CD14-positive monocyte (primary cell): ENCODE data around the gene OR5P2. TPM values are rescaled to one million over a fixed set of nuclear protein-coding genes. Genes with fewer than 3 reads are reported as not detected.

Experiments
- DNase-seq, 3 donors: peaks; one replicate each; pipeline ENCODE4 v3.0.0-alpha.2; 2011 to 2022
- H2AFZ ChIP-seq: 2 replicates; pipeline ENCODE4 v1.6.0; 2012; ENCODE audit warnings: mild to moderate bottlenecking, low read depth, low read length, inconsistent platforms; ENCODE audit not compliant: insufficient read depth, poor library complexity, severe bottlenecking
- H3K27ac ChIP-seq, 2 donors: 1 replicate in 1 of 2; 2 replicates in 1 of 2; pipeline ENCODE4 v1.5.1; 2012 to 2013; ENCODE audit warnings: low read length in 2 of 2, control low read depth in 1 of 2, inconsistent platforms in 1 of 2, low read depth in 1 of 2, mild to moderate bottlenecking in 1 of 2
- H3K27me3 ChIP-seq, 2 donors: one replicate each; pipeline versions ENCODE4 v1.6.0 to v1.6.1; 2011 to 2013; ENCODE audit warnings: low read length in 2 of 2; ENCODE audit not compliant: control insufficient read depth in 2 of 2, insufficient read depth in 2 of 2
- H3K36me3 ChIP-seq, 2 donors: replicated peaks in 1 of 2; 1 replicate in 1 of 2; 2 replicates in 1 of 2; pipeline versions ENCODE4 v1.5.1 to v1.6.1; 2012 to 2013; ENCODE audit warnings: low read length in 2 of 2, control low read depth in 1 of 2, inconsistent platforms in 1 of 2, mild to moderate bottlenecking in 1 of 2; ENCODE audit not compliant: insufficient read depth in 2 of 2, control insufficient read depth in 1 of 2
- H3K4me1 ChIP-seq, 2 donors: 1 replicate in 1 of 2; 2 replicates in 1 of 2; pipeline versions ENCODE4 v1.5.1 to v1.6.1; 2012 to 2013; ENCODE audit warnings: low read length in 2 of 2, control low read depth in 1 of 2, inconsistent platforms in 1 of 2, mild to moderate bottlenecking in 1 of 2, moderate library complexity in 1 of 2; ENCODE audit not compliant: insufficient read depth in 2 of 2, control insufficient read depth in 1 of 2
- H3K4me2 ChIP-seq: replicated peaks from 2 replicates; pipeline ENCODE3; 2012; ENCODE audit warnings: low read length, moderate library complexity, mild to moderate bottlenecking; ENCODE audit not compliant: poor library complexity, severe bottlenecking; ENCODE audit errors: extremely low read depth
- H3K4me3 ChIP-seq, 3 experiments: fragments of 200-600 bp in 1 of 3; sonication (generic) in 1 of 3; replicated peaks in 1 of 3; 1 replicate in 2 of 3; 2 replicates in 1 of 3; pipeline ENCODE4 v1.5.1; 2011 to 2013; ENCODE audit warnings: low read length in 3 of 3, mild to moderate bottlenecking in 3 of 3, control low read depth in 2 of 3, low read depth in 2 of 3, inconsistent platforms in 1 of 3, moderate library complexity in 1 of 3
- H3K79me2 ChIP-seq: 2 replicates; pipeline ENCODE4 v1.6.0; 2012; ENCODE audit warnings: mild to moderate bottlenecking, control low read depth, inconsistent platforms, low read length, moderate library complexity; ENCODE audit not compliant: insufficient read depth
- H3K9ac ChIP-seq: 2 replicates; pipeline ENCODE4 v1.6.0; 2017; ENCODE audit warnings: low read length, mild to moderate bottlenecking; ENCODE audit not compliant: insufficient read depth, poor library complexity, severe bottlenecking
- H3K9me3 ChIP-seq, 2 donors: replicated peaks in 1 of 2; 1 replicate in 1 of 2; 2 replicates in 1 of 2; pipeline versions ENCODE4 v1.5.1 to v1.6.1; 2012 to 2013; ENCODE audit warnings: low read length in 2 of 2, control low read depth in 1 of 2; ENCODE audit not compliant: control insufficient read depth in 1 of 2, insufficient read depth in 1 of 2
- H4K20me1 ChIP-seq: 2 replicates; pipeline ENCODE4 v1.6.0; 2012; ENCODE audit warnings: mild to moderate bottlenecking, low read length, control low read depth, moderate library complexity; ENCODE audit not compliant: insufficient read depth
- H3K27ac Mint-ChIP-seq, 7 donors: one replicate each; pipeline ENCODE4 v1.8.0; 2020; ENCODE audit warnings: mild to moderate bottlenecking in 7 of 7, mixed read lengths in 7 of 7, moderate library complexity in 6 of 7, inconsistent platforms in 2 of 7
- H3K27me3 Mint-ChIP-seq, 3 donors: one replicate each; pipeline ENCODE4 v1.8.0; 2021 to 2022; ENCODE audit warnings: low read depth in 3 of 3, mild to moderate bottlenecking in 3 of 3, mixed read lengths in 3 of 3, moderate library complexity in 3 of 3, inconsistent platforms in 1 of 3
- H3K36me3 Mint-ChIP-seq, 2 donors: one replicate each; pipeline ENCODE4 v1.8.0; 2020; ENCODE audit warnings: mixed read lengths in 2 of 2, inconsistent platforms in 1 of 2, mild to moderate bottlenecking in 1 of 2
- H3K4me1 Mint-ChIP-seq: one replicate; pipeline ENCODE4 v1.8.0; 2020; ENCODE audit warnings: mild to moderate bottlenecking, mixed read lengths
- H3K4me3 Mint-ChIP-seq, 2 donors: one replicate each; pipeline ENCODE4 v1.8.0; 2020; ENCODE audit warnings: mild to moderate bottlenecking in 2 of 2, mixed read lengths in 2 of 2, moderate library complexity in 1 of 2
- H3K9me3 Mint-ChIP-seq, 7 donors: one replicate each; pipeline ENCODE4 v1.8.0; 2020 to 2022; ENCODE audit warnings: mixed read lengths in 7 of 7, mild to moderate bottlenecking in 6 of 7, moderate library complexity in 6 of 7, inconsistent platforms in 2 of 7
- WGBS: methylation state at CpG from one replicate; pipeline ENCODE4 v1.1.5; 2013; ENCODE audit warnings: missing lambda C conversion rate; ENCODE audit not compliant: insufficient coverage; 5-methylcytosine and 5-hydroxymethylcytosine counted together
- intact Hi-C, 2 donors: fragments of 100-400 bp; cut with micrococcal nuclease; formaldehyde crosslinking; loops; one replicate each; pipeline versions ENCODE4 v1.15.0 to v1.15.1; 2023
- polyA plus RNA-seq, 3 donors: library from polyadenylated mRNA; depleted of rRNA in 1 of 3; unstranded in 2 of 3; stranded (reverse) in 1 of 3; fragments of 300-500 nt in 2 of 3; fragments of >200 nt in 1 of 3; fragmentation: Illumina TruSeq in 2 of 3; gene quantifications; 1 replicate in 2 of 3; 2 replicates in 1 of 3; pipeline ENCODE4 v1.2.3, GENCODE V29; 2012 to 2021
- TF ChIP-seq, protein P1 (sequence below): fragments of 200-600 bp; IDR thresholded peaks from one replicate; pipeline ENCODE4 v1.8.0; 2022; ENCODE audit warnings: antibody characterized with exemption, mild to moderate bottlenecking

The OR5P2 gene
- polyA plus RNA-seq, 3 donors: not detected

DNA sequence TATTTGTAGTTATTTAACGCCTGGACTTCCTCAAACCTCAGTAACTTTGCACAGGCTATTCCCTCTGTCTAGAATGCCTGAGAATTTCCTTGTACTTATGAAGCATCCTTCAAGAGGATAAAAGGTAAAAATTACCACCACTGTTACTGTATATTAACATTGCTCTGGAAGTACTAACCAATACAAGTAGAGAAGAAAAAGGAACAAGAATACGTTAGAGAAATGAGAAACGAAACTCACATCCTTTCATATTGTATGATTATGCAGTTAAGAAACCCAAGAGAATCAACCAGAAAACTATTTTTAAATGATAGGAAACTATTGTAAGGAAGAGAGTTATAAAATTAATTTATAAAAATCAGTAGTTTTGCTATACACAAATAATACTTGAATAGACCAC is 48.2 kb upstream of the OR5P2 start:
- Histone ChIP-seq H3K4me1 (no peaks in the 10 kb centered on the region), H3K27me3 (no peaks in the 10 kb centered on the region), H3K36me3 (no peaks in the 10 kb centered on the region), H3K9me3 (no peaks in the 10 kb centered on the region), H3K27ac (no peak overlapping the region), H2AFZ (no peak overlapping the region), H3K79me2 (no peaks in the 10 kb centered on the region), H4K20me1 (no peaks in the 10 kb centered on the region), H3K4me3 (no peak overlapping the region), H3K4me2 (no peak overlapping the region), H3K9ac (no peak overlapping the region)
- TF ChIP-seq, protein P1, sequence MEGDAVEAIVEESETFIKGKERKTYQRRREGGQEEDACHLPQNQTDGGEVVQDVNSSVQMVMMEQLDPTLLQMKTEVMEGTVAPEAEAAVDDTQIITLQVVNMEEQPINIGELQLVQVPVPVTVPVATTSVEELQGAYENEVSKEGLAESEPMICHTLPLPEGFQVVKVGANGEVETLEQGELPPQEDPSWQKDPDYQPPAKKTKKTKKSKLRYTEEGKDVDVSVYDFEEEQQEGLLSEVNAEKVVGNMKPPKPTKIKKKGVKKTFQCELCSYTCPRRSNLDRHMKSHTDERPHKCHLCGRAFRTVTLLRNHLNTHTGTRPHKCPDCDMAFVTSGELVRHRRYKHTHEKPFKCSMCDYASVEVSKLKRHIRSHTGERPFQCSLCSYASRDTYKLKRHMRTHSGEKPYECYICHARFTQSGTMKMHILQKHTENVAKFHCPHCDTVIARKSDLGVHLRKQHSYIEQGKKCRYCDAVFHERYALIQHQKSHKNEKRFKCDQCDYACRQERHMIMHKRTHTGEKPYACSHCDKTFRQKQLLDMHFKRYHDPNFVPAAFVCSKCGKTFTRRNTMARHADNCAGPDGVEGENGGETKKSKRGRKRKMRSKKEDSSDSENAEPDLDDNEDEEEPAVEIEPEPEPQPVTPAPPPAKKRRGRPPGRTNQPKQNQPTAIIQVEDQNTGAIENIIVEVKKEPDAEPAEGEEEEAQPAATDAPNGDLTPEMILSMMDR: no peak
- WGBS: no CpG with 5 or more reads among the region's 3 CpGs
- peaks cover 0 to 7% (median 0%) of the 10 kb centered on the region in 7 donors for H3K9me3 Mint-ChIP-seq
- no peaks in the 10 kb centered on the region for H3K36me3 Mint-ChIP-seq
- intact Hi-C loops: no loop called here
- H3K4me1 Mint-ChIP-seq: peaks cover 3% of the 10 kb centered on the region
- peaks cover 0 to 2% (median 1%) of the 10 kb centered on the region in 3 donors for H3K27me3 Mint-ChIP-seq
- H3K27ac Mint-ChIP-seq: no peak overlapping the region
- no peak for DNase-seq
- H3K4me3 Mint-ChIP-seq: no peak overlapping the region

DNA sequence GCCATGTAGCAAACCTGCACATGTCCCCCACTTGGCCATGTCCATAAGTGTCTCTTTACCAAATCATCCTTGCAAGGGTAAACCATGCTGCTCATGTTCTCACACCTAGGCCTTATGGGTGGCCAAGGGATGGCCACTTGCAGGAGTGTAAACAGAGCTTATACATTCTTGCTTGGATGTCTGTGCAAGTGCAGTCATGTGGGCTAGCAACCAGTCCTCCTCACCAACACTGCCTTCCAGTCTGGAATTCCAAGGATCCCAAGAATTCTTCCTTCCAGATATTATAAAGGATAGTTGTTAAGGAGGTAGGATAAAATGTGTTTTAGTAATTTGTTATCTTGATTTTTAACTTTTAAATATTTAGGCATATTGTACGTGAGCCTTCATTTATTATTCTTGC is 47.8 kb upstream of the OR5P2 start:
- H3K27ac Mint-ChIP-seq: no peak overlapping the region
- intact Hi-C loops: no loop called here
- Histone ChIP-seq H4K20me1 (no peaks in the 10 kb centered on the region), H3K79me2 (no peaks in the 10 kb centered on the region), H3K9me3 (no peaks in the 10 kb centered on the region), H3K4me2 (no peak overlapping the region), H3K36me3 (no peaks in the 10 kb centered on the region), H2AFZ (no peak overlapping the region), H3K9ac (no peak overlapping the region), H3K4me3 (no peak overlapping the region), H3K4me1 (no peaks in the 10 kb centered on the region), H3K27ac (no peak overlapping the region), H3K27me3 (no peaks in the 10 kb centered on the region)
- no peaks in the 10 kb centered on the region for H3K36me3 Mint-ChIP-seq
- TF ChIP-seq, protein P1: no peak
- no peak for DNase-seq
- no peak overlapping the region for H3K4me3 Mint-ChIP-seq
- peaks cover 0 to 7% (median 0%) of the 10 kb centered on the region in 7 donors for H3K9me3 Mint-ChIP-seq
- WGBS: no CpG with 5 or more reads among the region's 1 CpG
- peaks cover 3% of the 10 kb centered on the region for H3K4me1 Mint-ChIP-seq
- H3K27me3 Mint-ChIP-seq: peaks cover 0 to 2% (median 1%) of the 10 kb centered on the region in 3 donors
